H1 (cell line): ENCODE results near the gene RAG2. TPM values are rescaled to one million over a fixed set of nuclear protein-coding genes. Genes with fewer than 3 reads are reported as not detected.

ENCODE experiments used
- BACH1 ChIP-seq: IDR thresholded peaks from 2 replicates; pipeline ENCODE4 v1.6.1; 2012; ENCODE audit warnings: low read length, improper control_type of control experiment
- EGR1 ChIP-seq: IDR thresholded peaks from 2 replicates; pipeline ENCODE4 v1.6.1; 2011; ENCODE audit warnings: low read depth, low read length, borderline replicate concordance
- SRF ChIP-seq: IDR thresholded peaks from 2 replicates; pipeline ENCODE4 v1.6.1; 2011; ENCODE audit warnings: mild to moderate bottlenecking, low read depth, low read length, moderate library complexity
- polyA plus RNA-seq, 7 experiments: library from polyadenylated mRNA; depleted of rRNA in 3 of 7; stranded (reverse) in 5 of 7; unstranded in 2 of 7; fragments of >200 nt in 5 of 7; fragments of 200-250 nt in 2 of 7; gene quantifications; 1 replicate in 5 of 7; 2 replicates in 1 of 7; 4 replicates in 1 of 7; pipeline versions ENCODE4 v1.2.1 to v1.2.3, GENCODE V29; 2011 to 2013; ENCODE audit warnings: missing spikeins in 2 of 7, mixed read lengths in 2 of 7
- total RNA-seq: library from RNA; stranded (reverse); fragmentation: NEBNext Ultra II Directional; extraction: Animal tissue kit (Norgen Biotek cat#: 25700); gene quantifications from 2 replicates; pipeline ENCODE4 v1.2.1, GENCODE V29; 2021

RAG2 gene
- total and polyA plus RNA-seq, 2 of the 8 experiments (the other 6 are each of a cell fraction or from before 2014, with no cell fraction given) = not detected

- TF ChIP-seq SRF = no peak
- TF ChIP-seq EGR1 = no peak
- no peak for TF ChIP-seq BACH1
Observed at GRCh38 chr11:36608491-36609199, 10.6 kb upstream of the RAG2 start (continued).
